ENCODE results near the gene OCRL.

The OCRL gene

DNA sequence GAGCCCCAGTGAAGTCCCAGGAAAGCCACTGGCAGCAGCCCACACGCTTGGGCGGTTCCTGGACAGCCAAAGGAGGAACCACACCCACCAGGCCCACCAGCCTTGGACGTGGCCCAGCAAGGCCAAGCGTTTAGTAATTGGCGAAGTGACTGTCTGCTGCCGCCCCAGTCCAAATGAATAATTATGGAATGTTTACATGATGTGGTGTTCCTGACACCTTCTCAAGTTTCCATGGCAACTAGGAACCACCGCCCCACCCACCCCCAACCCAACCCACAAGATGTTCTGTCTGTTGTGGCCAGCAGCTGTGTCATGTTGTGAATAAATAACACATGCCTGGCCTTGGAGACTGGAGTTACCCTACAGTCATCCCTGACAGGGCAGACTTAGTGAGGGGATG lies 92.4 kb downstream of the OCRL start:
- DNase-seq (ENCODE audit: low read depth in 4 of 4, low spot score in 1 of 4): no peak

DNA sequence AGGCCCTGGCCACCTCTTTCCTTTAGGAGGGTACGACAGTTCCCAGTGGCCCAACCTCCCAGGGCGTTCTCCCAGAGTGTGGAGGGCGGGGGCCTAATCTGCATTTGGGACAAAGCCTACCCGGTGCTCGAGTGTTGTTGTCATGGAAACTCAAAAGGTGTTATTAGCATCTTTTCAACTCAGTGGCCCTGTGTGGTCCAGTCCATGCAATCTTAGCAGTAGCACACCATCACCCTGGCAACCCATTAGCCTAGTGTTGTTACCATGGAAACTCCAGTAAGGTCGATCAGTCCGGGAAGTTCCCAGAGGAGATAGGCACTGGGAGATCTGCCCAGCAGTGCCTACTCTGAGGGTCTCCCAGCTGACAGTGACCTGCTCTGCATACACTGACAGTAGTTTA lies 94.5 kb downstream of the OCRL start:
- no peak for DNase-seq (ENCODE audit: low read depth in 4 of 4, low spot score in 1 of 4)

DNA sequence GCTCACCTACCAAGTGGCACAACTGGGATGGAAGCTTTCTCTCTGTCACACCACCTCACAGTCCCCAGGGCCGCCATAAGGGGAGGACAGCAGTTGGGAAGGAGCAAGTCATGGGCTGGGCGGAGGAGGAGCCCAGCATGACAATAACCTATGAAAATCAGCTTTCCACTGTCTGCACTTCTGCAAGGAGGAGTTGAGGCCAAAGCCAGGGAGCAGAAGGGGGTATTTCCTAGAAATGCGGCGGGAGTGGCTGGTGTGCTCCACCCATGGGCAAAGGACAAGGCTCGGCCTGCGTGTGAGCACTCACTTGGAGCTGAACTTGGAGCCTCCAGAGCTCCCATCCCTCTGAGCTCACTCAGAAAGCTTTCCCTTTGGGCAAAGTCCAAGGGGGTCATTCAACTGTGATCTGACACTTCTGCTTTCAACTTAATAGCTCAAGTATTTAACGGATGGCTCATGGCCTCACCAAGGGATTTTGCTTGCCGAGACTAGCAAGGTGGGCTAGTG lies 96.2 kb downstream of the OCRL start:
- DNase-seq (ENCODE audit: low read depth in 4 of 4, low spot score in 1 of 4): no peak

DNA sequence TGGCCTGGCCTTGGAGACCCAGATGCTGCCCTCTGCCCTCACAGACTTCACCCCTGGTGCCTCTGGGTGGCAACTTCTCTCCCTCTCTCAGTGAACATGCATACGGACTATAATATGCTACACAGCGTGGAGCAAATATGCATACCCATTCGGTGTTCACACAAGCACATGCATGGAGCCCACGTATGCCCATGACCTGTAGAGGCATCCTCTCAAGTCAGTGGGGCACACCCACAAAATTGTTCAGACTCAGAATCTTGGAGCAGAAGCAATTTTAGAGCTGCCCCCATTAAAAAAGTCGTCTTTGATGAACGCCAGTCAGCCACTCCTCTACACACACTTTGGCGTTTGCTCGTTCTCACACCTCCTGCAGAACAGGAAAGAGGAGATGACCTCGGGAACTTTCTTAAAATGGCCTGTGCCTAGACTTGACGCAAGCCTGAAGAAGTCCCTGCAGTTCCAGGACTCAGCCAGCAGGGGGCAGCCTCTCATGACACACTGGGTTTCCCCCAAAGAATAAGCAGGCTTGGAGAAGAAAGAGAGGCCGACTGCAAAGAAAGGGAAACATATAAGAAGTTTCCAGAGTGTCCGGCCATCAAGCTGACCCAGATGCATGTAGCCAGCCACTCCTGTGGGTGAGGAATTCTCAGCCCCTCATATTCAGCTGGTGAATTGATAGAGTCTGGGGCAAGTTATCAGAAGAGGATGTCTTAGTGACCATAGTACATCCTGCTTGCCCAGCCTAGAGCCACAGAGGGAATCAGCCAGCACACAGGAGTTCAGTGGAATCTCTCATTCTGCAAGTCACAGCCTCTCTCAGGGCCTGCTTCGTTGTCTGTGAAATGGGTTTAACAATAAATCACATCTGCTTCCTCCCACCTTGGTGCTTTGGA lies 97.4 kb downstream of the OCRL start:
- DNase-seq (ENCODE audit: low read depth in 4 of 4, low spot score in 1 of 4): peak; percentile 53 to 64 (median 54)

DNA sequence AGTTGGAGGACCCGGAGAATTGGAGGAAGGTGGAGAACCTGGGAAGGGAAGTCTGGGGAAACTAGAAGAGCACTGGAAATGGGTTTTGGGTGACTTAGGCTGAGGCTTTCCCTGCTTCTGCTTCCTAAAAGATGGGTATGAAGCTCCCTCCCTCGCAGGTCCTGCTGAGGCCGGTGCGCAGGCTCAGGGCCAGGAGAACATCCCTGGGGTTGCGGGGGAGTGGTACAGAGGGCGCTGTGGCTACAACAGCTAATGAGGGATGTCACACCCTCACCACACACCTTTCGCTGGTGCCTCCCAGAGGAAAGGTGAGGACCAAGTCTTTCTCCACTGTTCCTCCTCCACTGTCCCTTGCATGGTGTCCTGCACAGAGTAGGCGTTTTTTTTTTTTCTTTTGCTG lies 98.9 kb downstream of the OCRL start:
- no peak for DNase-seq (ENCODE audit: low read depth in 4 of 4, low spot score in 1 of 4)

DNA sequence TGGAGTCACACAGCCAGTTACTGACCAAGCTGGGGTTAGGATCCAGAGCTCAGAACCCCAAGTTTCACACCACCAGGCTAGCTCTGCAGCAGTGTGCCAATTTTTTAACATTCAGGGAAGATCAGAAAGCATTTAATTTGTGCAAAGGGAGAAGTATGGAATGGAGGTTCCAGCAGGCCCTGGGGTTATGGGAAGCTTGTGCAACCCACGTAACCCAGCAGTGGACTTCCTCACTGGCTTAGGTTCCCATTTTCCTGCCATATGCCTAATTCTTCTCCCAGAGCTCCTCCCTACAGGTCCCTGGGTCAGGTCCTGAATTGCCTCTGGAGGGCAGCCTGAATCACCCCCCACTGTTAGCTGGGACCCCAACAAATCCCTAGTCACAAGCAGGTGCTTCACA lies 100.7 kb downstream of the OCRL start:
- DNase-seq (ENCODE audit: low read depth in 4 of 4, low spot score in 1 of 4): no peak

DNA sequence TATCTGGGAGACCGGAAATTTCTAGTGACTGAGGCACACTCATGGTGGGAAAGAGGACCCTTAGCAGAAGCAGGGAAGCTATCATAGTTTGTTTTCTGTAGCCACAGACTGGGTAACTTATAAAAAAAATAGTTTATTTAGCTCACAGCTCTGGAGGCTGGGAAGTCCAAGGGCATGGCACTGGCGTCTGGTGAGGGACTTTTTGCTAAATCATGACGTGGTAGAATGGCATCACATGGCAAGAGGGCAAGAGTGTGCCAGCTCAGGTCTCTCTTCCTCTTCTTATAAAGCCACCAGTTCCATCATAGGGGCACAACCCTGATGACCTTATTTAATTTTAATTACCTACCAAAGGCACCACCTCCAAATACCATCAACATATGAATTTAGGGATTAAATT lies 101.4 kb downstream of the OCRL start:
- DNase-seq (ENCODE audit: low read depth in 4 of 4, low spot score in 1 of 4): no peak

DNA sequence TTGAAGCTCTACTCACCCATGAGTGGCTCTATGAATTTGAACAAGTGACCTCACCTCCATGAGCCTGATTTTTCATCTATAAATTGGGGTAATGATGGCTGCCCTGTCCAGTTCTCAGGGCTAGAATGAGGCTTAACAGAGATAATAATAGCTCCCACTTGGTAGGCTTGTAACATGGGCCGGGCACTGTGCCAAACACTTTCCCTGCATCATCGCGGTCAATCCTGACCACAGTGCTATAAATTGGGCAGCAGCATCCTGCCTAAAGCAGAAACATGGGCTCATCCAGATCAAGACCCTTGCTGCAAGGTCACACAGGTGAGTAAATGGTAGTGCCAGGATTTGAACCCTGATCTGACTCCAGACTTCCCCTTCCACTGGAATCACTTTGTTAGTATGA lies 101.9 kb downstream of the OCRL start:
- DNase-seq (ENCODE audit: low read depth in 4 of 4, low spot score in 1 of 4): no peak
